Subcutaneous adipose tissue (tissue), 4 donors: ENCODE results near the gene TRIM62. TPM values are rescaled to one million over a fixed set of nuclear protein-coding genes. Genes with fewer than 3 reads are reported as not detected.

Source experiments
- CTCF ChIP-seq: fragments of 450-650 bp; IDR thresholded peaks from one replicate; pipeline ENCODE4 v1.5.1; 2016; ENCODE audit warnings: low read depth, mild to moderate bottlenecking, control low read depth, antibody characterized with exemption, moderate library complexity
- total RNA-seq, 4 donors: library from RNA; depleted of rRNA; stranded (reverse); fragments of >200 nt; gene quantifications; one replicate each; pipeline ENCODE4 v1.1.0, GENCODE V29; 2016

The TRIM62 gene
- total RNA-seq, 4 donors from 2014 or later: 1.5 to 4.9 (median 3.5) TPM

GRCh38 chr1:33171977-33172813 is 9.6 kb downstream of the TRIM62 start:
- no peak for TF ChIP-seq CTCF

- TF ChIP-seq CTCF: no peak
These were observed 11.2 kb downstream of the TRIM62 start for GRCh38 chr1:33170351-33171274.

- TF ChIP-seq CTCF: no peak
These were observed 12.4 kb downstream of the TRIM62 start for GRCh38 chr1:33169290-33170055.

GRCh38 chr1:33168556-33169289 is 13.1 kb downstream of the TRIM62 start:
- TF ChIP-seq CTCF: no peak

- TF ChIP-seq CTCF: no peak
These were observed 14.0 kb downstream of the TRIM62 start for GRCh38 chr1:33167650-33168447.

- no peak for TF ChIP-seq CTCF
These were observed 16.0 kb downstream of the TRIM62 start for GRCh38 chr1:33165809-33166208.
